HG03045 (cell line): ENCODE results near the gene G6PC2.
"Not testable (repeated sequence)": the region's sequence is repeated elsewhere in the genome, so short reads cannot be mapped to it uniquely, and the experiment has no call there.

ENCODE experiments used
- ATAC-seq: cut with Tn5 transposase; IDR thresholded peaks from one replicate; pipeline ENCODE4 v1.9.1; 2021; ENCODE audit warnings: mild to moderate bottlenecking, moderate library complexity; ENCODE audit not compliant: unreplicated experiment

The G6PC2 gene

DNA sequence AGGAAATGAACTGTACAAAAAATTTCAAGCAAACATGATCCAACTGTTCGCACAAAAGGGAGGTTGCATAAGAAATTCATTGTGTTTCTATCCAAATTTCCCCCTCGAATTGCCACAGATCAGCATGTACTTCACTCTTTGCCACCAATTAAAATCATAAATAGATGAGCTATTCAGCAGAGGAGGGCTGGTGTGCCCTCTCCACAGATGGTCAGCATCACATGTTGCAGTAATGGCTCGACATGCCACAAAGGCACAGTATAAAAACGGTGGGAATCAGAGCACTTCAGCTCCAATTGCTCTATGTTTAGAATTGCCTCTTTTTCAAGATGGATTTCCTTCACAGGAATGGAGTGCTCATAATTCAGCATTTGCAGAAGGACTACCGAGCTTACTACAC lies at the start of gene G6PC2:
Gene G6PC2 (plus strand): TSS at position 289 of the 400 bp plus-strand sequence. CDS start 41 bp downstream, at position 330.
- ATAC-seq, result no peak

DNA sequence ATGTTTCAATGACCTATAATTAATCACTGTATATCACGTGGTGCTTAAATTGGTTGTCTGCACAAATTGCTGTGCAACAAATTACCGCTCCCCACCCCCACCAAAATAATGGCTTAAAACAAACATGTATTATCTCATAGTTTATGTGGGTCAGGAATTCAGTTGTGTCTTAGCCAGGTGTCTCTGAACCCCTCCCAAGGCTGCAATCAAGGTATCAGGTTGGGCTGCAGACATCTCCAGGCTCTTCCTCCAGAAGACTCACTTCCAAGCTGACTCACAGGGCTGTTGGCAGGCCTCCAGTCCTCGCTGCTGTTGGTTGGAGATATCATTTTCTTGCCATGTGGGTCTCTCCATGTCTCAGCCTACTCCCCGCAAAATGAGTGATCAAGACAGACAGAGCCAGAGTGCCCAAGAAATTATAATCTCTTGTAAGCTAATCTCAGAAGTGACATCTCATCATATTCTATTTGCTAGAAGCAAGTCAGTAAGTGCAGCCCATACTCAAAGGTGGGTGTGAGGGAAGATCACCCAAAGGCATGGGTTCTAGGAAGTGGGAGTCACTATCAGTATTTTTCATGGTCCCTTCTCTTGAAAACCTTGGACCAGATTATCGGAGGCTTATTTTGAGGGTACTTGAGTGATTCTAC lies 49.3 kb upstream of the G6PC2 start:
- no peak for ATAC-seq

GRCh38 chr2:168852481-168852880 lies 48.6 kb upstream of the G6PC2 start:
- no peak for ATAC-seq

DNA sequence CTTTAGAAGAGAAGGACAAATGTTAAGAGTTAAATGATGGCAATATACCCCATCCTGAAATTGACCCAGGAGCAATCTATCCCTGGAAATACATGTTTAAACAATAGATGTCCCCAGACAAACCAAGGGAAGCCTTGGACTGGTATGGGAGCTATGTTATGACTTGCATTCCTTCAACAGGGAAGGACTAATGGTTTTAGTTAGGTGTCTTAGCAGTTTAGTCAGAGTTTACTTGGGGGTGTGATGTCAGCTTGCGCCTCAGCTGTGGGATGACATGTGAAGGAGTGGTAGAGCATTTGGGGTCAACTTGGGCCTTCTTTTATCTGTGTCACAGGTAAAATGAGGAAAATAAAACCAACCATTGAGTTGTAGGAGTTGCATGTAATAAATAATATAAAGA lies 47.6 kb upstream of the G6PC2 start:
- ATAC-seq, result no peak

- no peak for ATAC-seq
These were observed 46.4 kb upstream of the G6PC2 start for GRCh38 chr2:168854651-168855050.

- ATAC-seq, result no peak
These were observed 45.5 kb upstream of the G6PC2 start for GRCh38 chr2:168855601-168856000.

- no peak for ATAC-seq
These were observed 42.9 kb upstream of the G6PC2 start for GRCh38 chr2:168858146-168858545.

DNA sequence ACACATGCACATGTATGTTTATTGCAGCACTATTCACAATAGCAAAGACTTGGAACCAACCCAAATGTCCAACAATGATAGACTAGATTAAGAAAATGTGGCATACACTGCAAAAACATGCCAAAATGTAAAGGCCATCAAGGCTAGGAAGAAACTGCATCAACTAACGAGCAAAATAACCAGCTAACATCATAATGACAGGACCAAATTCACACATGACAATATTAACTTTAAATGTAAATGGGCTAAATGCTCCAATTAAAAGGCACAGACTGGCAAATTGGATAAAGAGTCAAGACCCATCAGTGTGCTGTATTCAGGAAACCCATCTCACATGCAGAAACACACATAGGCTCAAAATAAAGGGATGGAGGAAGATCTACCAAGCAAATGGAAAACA lies 33.9 kb upstream of the G6PC2 start:
- ATAC-seq, result not testable (repeated sequence)

DNA sequence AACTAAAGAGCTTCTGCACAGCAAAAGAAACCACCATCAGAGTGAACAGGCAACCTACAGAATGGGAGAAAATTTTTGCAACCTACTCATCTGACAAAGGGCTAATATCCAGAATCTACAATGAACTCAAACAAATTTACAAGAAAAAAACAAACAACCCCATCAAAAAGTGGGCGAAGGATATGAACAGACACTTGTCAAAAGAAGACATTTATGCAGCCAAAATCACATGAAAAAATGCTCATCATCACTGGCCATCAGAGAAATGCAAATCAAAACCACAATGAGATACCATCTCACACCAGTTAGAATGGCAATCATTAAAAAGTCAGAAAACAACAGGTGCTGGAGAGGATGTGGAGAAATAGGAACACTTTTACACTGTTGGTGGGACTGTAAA lies 30.7 kb upstream of the G6PC2 start:
- not testable (repeated sequence) for ATAC-seq

DNA sequence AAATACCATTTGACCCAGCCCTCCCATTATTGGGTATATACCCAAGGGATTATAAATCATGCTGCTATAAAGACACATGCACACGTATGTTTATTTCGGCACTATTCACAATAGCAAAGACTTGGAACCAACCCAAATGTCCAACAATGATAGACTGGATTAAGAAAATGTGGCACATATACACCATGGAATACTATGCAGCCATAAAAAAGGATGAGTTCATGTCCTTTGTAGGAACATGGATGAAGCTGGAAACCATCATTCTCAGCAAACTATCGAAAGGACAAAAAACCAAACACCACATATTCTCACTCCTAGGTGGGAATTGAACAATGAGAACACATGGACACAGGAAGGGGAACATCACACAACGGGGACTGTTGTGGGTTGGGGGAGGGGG lies 30.3 kb upstream of the G6PC2 start:
- ATAC-seq, result not testable (repeated sequence)

GRCh38 chr2:168874368-168875054 lies 26.6 kb upstream of the G6PC2 start:
- ATAC-seq, result no peak

- ATAC-seq, result not testable (repeated sequence)
These were observed 18.9 kb upstream of the G6PC2 start for GRCh38 chr2:168882163-168882562.

GRCh38 chr2:168884975-168885374 lies 16.1 kb upstream of the G6PC2 start:
- no peak for ATAC-seq

GRCh38 chr2:168889635-168890005 lies 11.5 kb upstream of the G6PC2 start:
- no peak for ATAC-seq

GRCh38 chr2:168890006-168890782 lies 10.9 kb upstream of the G6PC2 start, which contains the start of gene SPC25:
Gene SPC25 (minus strand): TSS chr2:168890430. CDS start chr2:168889519, 911 bp downstream.
- peak; percentile 100 for ATAC-seq

GRCh38 chr2:168892327-168892726 lies 8.8 kb upstream of the G6PC2 start:
- no peak for ATAC-seq

DNA sequence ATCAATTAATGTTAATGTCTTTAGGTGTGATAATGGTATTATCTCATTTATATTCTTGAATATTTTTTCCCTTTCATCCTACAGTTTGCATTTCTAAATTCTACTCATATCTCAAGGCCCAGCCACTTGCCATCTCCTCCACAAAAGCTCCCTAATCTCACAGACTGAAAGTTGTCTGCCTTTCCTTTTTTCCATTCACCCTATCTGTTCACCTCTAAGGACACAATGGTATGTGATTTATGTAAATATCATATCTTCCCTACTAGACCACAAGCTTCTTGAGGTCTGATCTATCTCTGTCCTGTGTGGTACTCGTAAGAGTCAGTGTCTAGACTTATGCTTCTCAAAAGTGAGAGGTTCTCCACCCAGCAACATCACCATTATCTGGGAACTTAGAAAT lies 7.0 kb upstream of the G6PC2 start:
- no peak for ATAC-seq

GRCh38 chr2:168894720-168895119 lies 6.4 kb upstream of the G6PC2 start:
- ATAC-seq, result no peak

DNA sequence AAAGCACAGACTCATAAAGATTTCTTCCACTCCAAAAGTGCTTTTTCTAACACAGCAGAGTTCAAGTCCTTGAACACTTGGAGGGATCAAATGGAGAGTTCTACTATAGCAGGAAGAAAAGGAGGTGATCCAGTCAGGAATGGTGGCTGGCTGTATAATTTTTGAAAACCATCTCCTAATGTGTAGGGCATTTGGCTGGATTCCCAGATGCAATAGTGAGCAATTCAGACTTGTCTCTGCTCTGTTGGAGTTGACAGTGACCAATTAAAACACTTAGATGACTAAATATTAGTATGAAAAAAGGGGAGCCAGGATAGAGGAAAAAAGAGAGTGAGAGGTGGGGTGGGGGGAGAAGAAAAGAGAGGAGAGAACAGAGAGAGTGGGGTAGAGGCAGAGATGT lies 5.3 kb upstream of the G6PC2 start:
- ATAC-seq, result no peak

GRCh38 chr2:168896783-168897182 lies 4.3 kb upstream of the G6PC2 start:
- ATAC-seq, result no peak

GRCh38 chr2:168897449-168897848 lies 3.6 kb upstream of the G6PC2 start:
- ATAC-seq, result no peak

GRCh38 chr2:168903888-168904287 lies 2.8 kb downstream of the G6PC2 start:
- no peak for ATAC-seq
